NB4 (cell line): ENCODE results near the gene EMCN.

Experiments
- DNase-seq: peaks from one replicate; pipeline ENCODE4 v3.0.0; 2010; ENCODE audit warnings: low read depth
- H3K4me3 ChIP-seq: one replicate; pipeline ENCODE4 v1.5.1; 2011; ENCODE audit warnings: mild to moderate bottlenecking, low read depth, low read length, moderate library complexity
- MYC ChIP-seq: IDR thresholded peaks from 2 replicates; pipeline ENCODE4 v1.6.1; 2011; ENCODE audit warnings: low read depth, low read length
- POLR2A ChIP-seq: IDR thresholded peaks from 2 replicates; pipeline ENCODE4 v1.6.1; 2011; ENCODE audit warnings: mild to moderate bottlenecking; ENCODE audit not compliant: insufficient read length; ENCODE audit errors: extremely low read depth
- TF ChIP-seq, protein P1 (sequence below): IDR thresholded peaks from one replicate; pipeline ENCODE4 v1.5.1; 2012; ENCODE audit warnings: low read depth, low read length
- TF ChIP-seq, protein P2 (sequence below): IDR thresholded peaks from 2 replicates; pipeline ENCODE4 v1.6.1; 2011; ENCODE audit warnings: low read depth, low read length

EMCN gene

DNA sequence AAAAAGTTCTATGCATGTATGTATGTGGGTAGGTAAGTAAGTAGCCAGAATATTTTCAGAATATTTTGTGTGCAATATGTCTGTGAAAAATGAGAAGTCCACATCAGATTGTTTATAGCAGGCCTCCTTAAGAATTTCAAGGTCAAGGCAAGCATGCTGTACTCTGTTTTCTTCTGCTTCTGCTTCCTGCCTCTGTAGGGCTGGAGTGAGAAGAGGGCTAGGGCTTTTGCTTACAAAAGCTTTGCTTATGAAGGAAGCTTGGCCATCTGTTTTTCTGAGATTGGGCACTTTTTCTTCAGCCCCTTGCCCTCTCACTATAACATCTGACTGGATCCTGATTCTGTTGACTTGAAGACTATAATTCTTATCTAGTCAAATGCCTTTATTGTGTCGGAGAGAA, 150.4 kb downstream of the EMCN start:
- no peak for DNase-seq
- H3K4me3 ChIP-seq, result no peak overlapping the region
- TF ChIP-seq MYC (no peak), POLR2A (no peak)
- TF ChIP-seq, protein P1, sequence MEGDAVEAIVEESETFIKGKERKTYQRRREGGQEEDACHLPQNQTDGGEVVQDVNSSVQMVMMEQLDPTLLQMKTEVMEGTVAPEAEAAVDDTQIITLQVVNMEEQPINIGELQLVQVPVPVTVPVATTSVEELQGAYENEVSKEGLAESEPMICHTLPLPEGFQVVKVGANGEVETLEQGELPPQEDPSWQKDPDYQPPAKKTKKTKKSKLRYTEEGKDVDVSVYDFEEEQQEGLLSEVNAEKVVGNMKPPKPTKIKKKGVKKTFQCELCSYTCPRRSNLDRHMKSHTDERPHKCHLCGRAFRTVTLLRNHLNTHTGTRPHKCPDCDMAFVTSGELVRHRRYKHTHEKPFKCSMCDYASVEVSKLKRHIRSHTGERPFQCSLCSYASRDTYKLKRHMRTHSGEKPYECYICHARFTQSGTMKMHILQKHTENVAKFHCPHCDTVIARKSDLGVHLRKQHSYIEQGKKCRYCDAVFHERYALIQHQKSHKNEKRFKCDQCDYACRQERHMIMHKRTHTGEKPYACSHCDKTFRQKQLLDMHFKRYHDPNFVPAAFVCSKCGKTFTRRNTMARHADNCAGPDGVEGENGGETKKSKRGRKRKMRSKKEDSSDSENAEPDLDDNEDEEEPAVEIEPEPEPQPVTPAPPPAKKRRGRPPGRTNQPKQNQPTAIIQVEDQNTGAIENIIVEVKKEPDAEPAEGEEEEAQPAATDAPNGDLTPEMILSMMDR, result no peak
- TF ChIP-seq, protein P2, sequence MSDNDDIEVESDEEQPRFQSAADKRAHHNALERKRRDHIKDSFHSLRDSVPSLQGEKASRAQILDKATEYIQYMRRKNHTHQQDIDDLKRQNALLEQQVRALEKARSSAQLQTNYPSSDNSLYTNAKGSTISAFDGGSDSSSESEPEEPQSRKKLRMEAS, result no peak

DNA sequence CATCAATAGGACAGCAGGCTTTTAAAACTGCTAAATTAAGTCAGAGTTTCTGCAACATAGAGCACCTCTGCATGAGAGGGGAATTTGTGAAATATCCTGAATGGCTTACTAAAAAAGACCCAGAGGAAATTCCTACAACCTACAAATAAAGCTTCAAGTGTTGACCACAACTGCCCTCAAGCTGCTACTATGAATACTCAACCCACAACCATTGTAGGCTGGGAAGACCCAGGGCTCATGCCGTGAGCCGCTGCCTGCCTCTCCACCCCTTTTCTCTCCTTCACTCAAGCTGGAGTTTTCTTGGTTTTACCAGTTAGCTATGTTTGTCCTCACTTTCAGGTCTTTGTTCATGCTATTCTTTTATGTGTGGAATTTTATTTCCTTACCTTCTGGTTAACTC, 151.6 kb downstream of the EMCN start:
- no peak for DNase-seq
- TF ChIP-seq MYC (no peak), POLR2A (no peak)
- TF ChIP-seq, protein P1, result no peak
- TF ChIP-seq, protein P2, result no peak
- H3K4me3 ChIP-seq, result no peak overlapping the region

DNA sequence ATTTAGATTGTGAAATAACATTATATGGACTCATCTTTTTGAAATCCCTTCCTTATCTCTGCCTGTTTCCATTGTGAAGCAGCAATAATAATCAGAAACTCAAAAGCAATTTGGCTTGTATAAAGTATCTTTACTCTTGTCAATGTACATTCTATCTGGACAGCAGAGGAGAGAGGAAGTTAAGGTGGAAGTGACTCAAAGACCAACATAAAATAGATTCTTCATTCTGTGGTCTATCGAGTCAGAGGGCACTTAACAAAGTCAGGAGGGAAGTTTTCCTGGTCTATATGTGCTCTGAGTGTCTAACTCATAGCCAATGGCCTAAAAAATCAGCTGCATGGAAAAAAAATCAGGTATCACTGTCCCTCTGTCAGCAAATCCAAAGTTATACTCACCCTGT, 155.5 kb downstream of the EMCN start:
- no peak for TF ChIP-seq POLR2A
- TF ChIP-seq, protein P2, result no peak
- TF ChIP-seq, protein P1, result no peak
- no peak for TF ChIP-seq MYC
- H3K4me3 ChIP-seq, result no peak overlapping the region
- peak; percentile 7 for DNase-seq

DNA sequence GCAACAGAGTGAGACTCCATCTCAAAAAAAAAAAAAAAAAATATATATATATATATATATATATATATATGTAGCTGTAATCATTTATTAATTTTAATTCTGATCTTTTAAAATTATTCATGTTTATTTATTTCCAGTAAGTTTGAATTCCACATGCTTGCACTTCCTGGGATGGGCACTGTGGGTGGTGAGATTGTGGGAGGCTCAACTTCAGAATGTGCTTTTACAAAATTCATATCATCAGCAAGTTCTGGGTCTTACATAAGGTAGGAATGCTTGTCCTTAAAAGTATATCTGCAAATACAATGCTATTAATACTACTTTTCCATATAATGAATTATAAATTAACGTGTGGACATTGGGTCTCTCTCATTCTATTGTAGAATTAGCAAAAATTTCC, 156.5 kb downstream of the EMCN start:
- no peak for TF ChIP-seq MYC
- TF ChIP-seq POLR2A, result no peak
- TF ChIP-seq, protein P2, result no peak
- TF ChIP-seq, protein P1, result no peak
- H3K4me3 ChIP-seq, result no peak overlapping the region
- DNase-seq, result no peak

DNA sequence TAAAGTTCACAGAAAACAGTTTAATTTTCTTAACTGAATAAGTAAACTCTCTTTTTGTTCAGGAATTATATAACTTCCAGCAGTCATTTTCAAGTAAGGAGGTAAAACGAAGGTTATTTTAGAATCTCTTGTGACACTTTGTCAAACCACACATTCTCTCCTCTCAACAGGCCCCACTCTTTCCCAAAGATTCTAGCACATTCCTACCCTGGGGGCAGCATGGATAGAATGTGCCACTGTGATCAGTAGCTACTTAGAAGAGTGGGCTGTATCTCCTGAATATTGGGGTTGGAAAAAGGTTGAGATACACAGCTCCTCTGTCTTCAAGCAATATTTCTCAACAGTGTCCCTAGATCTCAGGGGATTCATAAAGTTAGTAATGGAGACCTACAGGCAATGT, 157.6 kb downstream of the EMCN start:
- no peak for TF ChIP-seq MYC
- no peak overlapping the region for H3K4me3 ChIP-seq
- peak; percentile 12 for DNase-seq

DNA sequence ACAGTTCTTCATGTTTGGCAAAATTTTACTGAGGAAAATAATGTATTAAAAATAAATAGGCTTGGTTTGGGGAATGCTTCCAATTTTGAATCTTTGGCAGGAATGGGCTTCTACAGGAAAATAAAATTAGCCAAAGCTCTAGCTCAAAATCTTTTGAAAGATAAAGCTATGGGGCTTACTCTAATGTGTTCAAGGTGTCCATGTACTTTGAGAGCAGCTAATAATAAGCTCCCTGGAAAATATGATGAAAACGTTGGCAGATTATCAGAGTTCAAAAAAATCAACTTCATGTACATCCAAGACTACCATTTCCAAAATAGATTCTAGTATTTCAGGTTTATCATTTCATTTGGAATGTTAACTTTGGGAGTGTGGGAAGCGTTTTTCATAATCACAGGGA, 158.4 kb downstream of the EMCN start:
- DNase-seq, result no peak
- TF ChIP-seq, protein P1, result no peak
- TF ChIP-seq POLR2A (no peak), MYC (no peak)
- TF ChIP-seq, protein P2, result no peak
- H3K4me3 ChIP-seq, result no peak overlapping the region
